GM21423 (cell line): ENCODE data around the gene MCEMP1.
"Not testable (repeated sequence)": the region's sequence is repeated elsewhere in the genome, so short reads cannot be mapped to it uniquely, and the experiment has no call there.

Source experiments
- ATAC-seq: cut with Tn5 transposase; IDR thresholded peaks from one replicate; pipeline ENCODE4 v1.9.1; 2021; ENCODE audit warnings: mild to moderate bottlenecking, moderate library complexity; ENCODE audit not compliant: unreplicated experiment

MCEMP1 gene

DNA sequence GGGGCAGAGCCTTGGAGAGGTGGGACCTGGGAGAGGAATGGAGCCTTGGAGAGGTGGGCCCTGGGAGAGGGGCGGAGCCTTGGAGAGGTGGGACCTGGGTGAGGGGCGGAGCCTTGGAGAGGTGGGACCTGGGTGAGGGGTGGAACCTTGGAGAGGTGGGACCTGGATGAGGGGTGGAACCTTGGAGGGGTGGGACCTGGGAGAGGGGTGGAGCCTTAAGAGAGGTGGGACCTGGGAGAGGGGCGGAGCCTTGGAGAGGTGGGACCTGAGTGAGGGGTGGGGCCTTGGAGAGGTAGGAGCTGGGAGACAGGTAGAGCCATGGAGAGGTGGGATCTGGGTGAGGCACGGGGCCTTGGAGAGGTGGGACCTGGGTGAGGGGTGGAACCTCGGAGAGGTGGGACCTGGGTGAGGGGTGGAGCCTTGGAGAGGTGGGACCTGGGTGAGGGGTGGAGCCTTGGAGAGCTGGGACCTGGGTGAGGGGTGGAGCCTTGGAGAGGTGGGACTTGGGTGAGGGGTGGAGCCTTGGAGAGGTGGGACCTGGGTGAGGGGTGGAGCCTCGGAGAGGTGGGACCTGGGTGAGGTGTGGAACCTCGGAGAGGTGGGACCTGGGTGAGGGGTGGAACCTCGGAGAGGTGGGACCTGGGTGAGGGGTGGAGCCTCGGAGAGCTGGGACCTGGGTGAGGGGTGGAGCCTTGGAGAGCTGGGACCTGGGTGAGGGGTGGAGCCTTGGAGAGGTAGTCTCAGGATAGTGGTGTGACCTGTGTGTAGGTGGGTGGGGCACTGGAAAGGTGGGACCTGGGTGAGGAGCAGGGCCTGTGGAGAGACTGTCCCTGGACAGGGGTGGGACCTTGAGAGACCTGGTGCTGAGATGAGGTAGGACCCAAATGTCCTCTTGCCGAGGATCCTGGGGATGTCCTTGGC is 33.0 kb upstream of the MCEMP1 start:
- ATAC-seq = not testable (repeated sequence)

DNA sequence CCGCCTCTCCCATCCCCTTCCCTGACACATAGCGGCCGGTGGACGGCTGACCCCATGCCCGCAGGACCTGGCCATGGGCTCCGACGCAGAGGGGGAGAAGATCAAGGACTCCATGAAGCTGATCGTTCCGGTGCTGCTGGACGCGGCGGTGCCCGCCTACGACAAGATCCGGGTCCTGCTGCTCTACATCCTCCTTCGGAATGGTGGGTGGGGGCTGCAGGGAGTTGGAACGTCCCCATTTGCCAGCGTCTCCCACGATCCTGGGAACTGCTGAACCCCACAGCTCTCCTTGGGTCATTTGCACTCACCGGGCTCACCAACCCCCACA is 32.4 kb upstream of the MCEMP1 start:
- ATAC-seq = no peak

DNA sequence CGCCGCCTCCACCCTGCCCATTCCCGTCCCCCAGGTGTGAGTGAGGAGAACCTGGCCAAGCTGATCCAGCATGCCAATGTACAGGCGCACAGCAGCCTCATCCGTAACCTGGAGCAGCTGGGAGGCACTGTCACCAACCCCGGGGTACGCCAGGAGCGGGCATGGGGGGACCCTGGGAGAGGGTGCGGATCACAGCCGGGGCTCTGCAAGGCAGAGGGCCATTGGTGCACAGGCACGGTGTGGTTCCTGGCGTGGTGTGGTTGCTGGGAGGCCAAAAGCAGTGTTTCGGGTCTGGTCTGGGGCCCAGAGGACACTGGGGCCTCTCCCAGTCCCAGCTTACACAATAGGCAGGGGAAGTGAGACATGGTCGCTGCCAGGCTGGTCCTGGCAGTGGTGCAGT is 31.7 kb upstream of the MCEMP1 start:
- no peak for ATAC-seq

DNA sequence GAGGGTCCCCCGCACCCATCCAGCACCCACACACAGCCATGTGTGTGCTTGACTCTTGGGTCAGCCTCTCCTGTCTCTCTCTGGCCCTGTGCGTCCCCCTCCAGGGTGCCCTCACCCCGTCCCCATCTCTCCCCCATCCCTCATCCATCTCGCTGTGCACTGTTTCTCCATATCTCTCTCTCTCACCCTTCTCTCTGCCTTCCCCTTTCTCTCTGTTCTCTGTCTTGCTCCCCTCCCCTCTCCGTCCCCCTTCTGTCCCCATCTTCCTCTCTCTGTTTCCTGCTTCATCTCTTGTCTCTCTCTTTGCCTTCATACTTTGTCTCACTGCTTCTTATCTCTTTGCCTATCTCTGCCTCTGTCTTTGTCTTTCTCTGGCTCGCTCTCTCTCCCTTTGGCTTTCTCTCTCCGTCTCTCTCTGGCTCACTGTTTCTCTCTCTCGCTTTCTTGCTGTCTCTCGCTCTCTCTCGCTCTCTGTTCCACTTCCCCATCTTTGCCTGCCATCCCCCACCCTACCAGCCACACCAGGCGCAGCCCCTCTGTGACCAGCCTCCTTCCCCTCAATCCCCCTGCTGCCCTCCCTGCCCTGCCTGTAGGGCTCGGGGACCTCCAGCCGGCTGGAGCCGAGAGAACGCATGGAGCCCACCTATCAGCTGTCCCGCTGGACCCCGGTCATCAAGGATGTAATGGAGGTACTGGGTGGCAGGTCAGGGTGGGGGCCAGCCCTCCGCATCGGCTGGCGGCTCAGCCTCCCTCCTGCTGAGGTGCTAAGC is 31.0 kb upstream of the MCEMP1 start:
- ATAC-seq = no peak

DNA sequence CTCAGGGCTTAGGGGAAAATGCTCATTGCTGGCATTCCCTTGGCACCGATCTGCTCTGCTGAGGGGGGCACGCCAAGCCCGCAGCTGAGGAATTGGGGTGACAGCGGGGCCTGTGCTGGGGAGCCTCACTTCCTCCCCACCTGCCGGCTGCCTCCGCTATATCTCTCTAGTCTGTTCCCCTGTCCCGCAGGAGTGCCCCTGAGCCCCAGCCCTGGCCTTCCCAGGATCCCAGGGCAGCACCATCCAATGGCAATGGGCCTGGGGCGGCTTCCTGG is 30.5 kb upstream of the MCEMP1 start:
- no peak for ATAC-seq

DNA sequence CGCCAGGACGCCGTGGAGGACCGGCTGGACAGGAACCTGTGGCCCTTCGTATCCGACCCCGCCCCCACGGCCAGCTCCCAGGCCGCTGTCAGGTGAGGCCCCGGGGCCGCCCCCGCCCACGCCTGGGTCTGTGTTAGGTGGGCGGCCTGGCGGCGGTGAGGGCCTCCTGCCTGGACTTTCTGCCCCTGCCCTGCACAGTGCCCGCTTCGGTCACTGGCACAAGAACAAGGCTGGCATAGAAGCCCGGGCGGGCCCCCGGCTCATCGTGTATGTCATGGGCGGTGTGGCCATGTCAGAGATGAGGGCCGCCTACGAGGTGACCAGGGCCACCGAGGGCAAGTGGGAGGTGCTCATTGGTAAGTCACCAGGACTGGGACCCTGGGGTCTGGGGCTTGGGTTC is 29.7 kb upstream of the MCEMP1 start:
- ATAC-seq = no peak

DNA sequence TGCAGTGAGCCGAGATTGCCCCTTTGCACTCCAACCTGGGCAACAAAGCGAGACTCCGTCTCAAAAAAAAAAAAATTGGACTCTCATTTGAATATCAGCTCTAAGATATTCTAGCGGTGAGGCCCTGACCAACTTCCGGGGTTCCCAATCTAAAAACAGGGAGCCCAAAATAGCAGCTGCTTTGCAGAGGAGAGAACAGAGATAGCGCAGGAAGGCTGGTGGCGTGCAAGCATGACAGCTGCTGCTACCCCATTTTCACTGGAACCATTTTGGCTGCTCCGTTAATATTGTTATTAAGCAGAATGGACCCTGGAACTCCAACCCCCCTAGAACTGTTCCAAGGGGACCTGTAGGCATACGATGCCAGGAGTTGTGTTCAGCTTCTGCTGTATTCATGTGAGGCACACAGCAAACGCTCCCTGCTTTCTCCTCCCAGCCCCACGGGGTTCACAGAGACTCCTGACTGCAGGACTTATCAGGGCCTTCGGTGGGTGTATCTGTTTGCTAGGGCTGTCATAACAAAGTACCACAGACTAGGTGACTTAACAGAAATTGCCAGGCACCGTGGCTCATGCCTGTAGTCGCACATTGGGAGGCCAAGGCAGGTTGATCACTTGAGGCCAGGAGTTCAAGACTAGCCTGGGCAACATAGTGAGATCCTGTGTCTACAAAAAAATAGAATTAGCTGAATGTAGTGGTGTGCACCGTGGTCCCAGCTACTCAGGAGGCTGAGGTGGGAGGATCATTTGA is 28.4 kb upstream of the MCEMP1 start:
- ATAC-seq = no peak

DNA sequence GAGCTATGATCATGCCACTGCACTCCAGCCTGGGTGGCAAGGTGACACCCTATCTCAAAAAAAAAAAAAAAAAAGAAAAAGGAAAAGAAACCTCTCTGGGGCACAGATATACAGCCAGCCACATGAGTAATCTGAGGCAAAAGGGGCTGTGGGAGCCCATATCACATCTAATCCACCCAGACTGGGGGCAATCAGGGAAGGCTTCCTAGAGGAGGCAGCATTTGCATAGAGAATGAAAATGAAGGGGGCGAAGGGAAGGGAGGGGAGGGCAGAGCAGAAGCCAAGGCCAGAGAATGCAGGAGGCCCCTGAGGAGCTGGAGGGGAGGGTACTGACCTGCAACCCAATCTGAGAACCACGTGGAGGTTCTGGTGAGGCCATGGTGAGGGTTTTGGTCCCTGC is 26.7 kb upstream of the MCEMP1 start:
- no peak for ATAC-seq

DNA sequence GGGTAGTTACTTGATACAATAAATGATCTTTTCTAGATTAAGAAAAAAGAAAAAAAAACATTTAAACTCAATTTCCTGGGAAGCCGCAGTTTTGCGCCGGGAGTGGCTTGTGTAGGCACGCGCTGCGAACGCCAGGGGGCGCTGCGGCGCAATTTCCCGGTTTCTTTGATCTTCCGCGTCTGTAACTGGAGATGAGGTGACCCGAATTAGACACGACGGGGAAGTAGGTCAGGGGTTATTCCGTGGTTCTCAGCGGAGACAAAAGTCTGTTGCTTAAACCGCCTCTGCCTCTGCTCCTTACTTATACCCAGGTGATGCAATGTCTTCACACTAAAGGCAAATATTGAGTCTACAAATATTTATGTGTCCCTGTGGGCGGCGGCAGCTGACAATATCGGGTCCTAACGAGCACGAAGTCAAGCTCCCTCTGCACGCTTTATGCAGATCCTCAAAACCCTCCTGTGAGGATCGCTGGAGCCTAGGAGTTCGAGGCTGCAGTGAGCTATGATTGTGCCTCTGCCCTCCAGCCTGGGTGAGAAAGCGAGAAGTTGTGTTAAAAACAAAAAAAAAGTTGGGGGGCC is 24.7 kb upstream of the MCEMP1 start:
- no peak for ATAC-seq

DNA sequence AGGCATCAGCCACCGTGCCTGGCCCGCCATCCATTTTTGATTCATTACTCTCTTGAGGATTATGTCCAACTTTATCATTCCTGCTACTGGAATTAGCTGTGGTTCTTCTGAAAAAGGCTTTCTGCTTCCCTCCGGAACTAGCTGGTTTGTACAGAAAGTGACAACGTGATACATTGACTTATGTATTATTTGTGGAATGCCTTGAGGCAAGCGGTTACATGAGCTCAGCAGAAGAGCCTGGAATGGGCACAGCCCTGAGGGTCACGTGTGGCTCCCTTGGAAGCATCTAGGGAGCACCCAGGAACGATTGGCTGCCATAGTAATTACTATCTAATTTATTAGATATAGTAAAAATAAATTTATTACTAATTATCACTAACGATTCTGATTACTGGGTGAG is 22.5 kb upstream of the MCEMP1 start:
- no peak for ATAC-seq

DNA sequence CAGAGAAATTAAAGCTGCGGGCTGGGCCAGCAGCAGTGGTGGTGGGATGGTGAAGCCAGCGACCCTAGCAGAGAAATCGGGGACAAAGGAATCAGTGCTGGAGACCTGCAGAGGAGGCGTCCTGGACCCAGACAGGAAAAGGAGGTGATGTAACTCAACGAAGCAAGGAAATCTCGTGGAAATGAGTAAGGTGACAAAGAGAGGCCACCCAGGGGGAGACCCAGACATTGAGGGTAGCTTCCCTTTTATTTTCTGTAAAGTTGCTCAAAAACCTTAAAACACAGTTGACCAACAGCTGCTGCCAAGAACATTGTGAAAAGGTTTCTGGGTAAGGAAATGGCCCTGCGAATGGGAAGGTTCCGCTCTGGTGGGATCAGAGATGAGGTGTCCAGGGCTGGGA is 21.3 kb upstream of the MCEMP1 start:
- no peak for ATAC-seq

DNA sequence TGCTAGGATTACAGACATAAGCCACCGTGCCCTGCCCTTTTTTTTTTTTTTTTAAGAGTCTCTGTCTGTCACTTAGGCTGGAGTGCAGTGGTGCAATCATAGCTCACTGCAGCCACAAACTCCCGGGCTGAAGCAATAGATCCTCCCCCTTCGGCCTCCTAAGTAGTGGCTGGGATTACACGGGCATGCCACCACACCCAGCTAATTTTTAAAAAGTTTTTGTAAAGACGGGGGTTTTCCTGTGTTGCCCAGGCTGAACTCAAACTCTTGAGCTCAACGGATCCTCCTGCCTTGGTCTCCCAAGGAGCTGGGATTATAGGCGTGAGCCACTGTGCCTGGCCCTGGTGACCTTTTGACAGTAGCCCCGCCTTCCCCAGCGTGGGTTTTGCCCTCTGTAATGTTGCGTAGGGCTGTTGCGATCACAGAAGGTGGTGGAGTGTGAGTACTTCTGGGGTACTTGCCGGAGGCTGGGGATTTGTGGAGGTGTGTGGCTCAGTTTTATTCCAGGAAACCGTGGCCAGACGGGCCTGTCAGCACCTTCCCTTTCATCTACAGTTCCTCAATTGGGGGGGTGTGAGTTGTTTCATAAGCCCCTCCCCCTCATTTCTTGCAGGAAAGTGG is 19.6 kb upstream of the MCEMP1 start:
- no peak for ATAC-seq

DNA sequence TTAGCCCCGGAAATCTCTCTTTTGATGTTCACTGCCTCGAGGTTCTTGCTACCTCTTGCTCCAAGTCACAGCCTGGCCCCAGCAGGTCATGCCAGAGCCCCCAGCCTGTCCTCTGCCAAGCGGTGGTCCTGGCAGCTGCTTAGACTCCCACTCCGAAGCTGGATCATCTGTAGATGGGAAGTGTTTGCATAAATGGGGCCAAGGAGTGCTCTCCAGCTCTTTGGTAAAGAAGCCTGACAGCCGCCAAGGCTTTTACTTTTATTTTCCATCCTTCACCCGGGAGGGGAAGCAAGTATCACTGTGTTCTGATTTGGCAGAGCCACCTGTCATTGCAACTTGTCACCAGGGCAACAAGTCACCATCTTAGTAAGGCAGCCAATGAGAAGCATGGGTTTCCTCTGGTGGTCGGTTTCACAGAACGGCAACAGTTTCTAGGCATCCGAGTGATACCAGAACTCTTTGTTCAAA is 18.6 kb upstream of the MCEMP1 start:
- peak; percentile 68 for ATAC-seq

DNA sequence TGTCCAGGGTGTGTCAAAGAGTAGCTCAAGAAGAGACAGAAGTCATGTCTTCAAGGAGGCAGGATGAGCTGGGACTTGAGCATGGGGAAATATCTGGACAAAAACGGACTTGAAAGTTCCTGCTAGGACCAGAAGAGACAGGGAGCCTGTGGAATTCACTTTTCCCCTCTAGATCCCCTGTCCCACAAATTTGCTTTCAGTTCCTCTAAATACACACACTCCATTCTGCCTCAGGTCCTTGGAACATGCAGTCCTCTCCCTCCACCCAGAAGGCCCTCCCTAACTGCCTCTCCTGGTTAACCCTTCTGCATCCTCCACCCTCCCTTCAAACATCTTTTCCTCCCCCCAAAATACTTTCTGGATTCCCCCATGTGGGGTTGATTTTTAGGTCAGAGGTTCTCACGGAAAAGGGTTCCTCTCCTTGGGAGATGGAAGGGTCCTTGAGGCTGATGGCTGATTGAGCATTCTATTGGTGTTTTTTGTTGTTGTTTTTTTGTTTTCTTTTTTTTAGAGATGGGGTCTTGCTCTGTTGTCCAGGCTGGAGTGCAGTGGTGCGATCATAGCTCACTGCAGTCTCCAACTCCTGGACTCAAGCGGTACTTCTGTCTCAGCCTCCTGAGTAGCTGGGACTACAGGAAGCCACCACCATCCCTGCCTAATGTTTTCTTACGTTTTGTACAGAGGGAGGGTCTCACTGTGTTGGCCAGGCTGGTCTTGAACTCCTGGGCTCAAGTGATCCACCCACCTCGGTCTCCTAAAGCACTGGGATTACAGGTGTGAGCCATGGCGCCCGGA is 14.9 kb upstream of the MCEMP1 start:
- ATAC-seq = no peak

DNA sequence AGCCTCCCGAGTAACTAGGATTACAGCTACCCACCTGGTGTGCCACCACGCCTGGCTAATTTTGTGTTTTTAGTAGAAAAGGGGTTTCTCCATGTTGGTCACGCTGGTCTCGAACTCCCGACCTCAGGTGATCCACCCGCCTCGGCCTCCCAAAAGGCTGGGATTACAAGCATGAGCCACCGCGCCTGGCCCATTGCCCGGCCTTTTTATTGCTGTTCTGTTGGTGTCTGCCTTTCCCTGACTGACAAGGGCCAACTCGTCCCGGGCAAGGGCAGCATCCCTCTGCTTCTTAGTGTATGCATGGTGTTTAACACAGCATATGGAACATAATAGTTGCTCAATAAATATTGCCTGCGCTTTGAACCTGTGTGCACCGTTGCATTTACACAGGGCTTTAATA is 14.2 kb upstream of the MCEMP1 start:
- ATAC-seq = no peak

DNA sequence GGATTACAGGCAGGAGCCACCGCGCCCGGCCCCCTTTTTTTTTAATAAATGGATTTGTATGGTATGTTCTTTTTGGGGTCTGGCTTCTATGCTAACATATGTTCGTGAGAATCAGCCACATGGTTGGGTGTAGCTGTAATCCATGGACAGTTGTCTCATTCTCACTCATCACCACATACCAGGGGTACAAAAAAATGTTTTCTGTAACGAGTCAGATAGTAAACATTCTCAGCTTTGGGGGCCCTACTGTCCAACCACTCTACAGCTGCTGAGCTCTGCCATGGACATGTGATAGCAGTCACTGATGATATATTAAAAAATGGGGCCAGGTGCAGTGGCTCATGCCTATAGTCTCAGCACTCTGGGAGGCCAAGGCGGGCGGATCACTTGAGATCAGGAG is 13.2 kb upstream of the MCEMP1 start:
- no peak for ATAC-seq

DNA sequence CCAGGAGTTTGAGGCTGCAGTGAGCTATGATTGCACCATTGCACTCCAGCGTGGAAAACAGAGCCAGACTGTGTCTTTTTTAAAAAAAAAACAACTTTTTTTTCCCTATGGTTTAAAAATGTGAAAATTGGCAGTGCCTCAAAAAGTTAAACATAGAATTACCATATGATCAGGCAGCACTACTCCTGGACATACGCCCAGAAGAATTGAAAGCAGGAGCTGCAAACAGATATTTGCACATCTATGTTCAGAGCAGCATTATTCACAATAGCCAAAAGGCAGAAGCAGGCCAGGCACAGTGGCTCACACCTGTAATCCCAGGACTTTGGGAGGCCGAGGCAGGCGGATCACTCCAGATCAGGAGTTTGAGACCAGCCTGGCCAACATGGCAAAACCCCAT is 11.8 kb upstream of the MCEMP1 start:
- no peak for ATAC-seq

DNA sequence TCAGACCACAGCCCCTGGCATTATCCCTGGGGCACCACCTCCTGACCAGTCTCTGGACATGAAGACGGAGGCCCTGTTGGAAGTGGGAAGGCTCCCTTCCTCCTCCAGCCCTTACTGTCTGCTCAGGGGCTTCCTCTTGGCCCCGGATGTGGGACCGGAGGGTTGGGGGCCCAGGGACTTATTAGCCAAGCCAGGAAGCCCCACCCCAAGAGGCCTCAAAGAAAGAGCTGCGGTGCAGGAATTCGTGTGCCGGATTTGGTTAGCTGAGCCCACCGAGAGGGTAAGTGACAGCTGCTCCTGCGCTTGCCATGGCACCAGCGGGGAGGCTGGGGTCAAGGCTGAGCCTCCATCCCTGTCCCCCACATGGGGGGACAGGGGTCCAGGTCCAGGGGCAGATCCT is 8.0 kb upstream of the MCEMP1 start, which contains the start of gene RETN:
TSS of gene RETN (plus strand) at position 208 of the 400 bp plus-strand sequence. CDS start 278 bp downstream, outside the sequence.
- no peak for ATAC-seq

DNA sequence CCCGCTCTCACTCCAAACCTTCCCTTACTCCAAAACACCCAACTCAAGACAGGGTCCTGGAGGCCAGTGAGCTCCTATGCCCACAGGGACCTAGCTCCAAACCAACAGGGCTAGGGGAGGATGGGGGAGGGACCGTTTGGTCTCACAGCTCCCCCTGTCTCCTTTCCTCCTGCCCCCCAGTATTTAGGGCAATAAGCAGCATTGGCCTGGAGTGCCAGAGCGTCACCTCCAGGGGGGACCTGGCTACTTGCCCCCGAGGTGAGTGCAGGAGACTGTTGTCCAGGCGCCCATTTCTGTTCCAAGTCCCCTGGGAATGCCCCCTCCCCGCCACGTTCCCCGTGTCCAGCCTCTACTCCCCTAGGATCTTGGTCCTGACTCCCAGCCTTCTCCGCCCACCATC is 7.2 kb upstream of the MCEMP1 start:
- ATAC-seq = no peak

DNA sequence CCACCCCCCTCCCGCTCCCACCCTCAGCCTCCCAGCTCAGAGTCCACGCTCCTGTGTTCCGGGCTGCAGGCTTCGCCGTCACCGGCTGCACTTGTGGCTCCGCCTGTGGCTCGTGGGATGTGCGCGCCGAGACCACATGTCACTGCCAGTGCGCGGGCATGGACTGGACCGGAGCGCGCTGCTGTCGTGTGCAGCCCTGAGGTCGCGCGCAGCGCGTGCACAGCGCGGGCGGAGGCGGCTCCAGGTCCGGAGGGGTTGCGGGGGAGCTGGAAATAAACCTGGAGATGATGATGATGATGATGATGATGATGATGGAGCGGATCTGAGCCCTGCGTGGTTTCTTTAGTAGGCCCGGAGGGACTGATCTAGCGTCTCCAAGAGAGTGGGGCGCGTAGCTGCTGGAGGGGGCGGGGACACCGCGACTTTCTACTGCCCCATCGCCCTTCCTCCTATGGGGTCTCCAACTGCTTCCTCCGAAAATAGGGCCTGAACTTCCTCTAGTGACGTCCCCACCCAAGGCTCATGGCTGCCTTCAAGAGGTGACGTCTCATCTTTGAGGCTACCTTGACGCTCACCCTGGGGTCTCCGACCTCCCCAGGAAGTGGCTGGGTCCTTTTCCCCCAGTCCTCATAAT is 6.6 kb upstream of the MCEMP1 start:
- no peak for ATAC-seq
